Mesendoderm (in vitro differentiated cells): ENCODE results near the gene PI16.

Experiments used
- DNase-seq: peaks from one replicate; pipeline ENCODE4 v3.0.0; 2013
- H2AK5ac ChIP-seq: 2 replicates; pipeline ENCODE4 v1.6.1; 2013; ENCODE audit warnings: low read length, inconsistent platforms
- H2BK120ac ChIP-seq: 2 replicates; pipeline ENCODE4 v1.6.1; 2013; ENCODE audit warnings: low read depth, mild to moderate bottlenecking, low read length, moderate library complexity, mixed read lengths
- H2BK15ac ChIP-seq: replicated peaks from 2 replicates; pipeline ENCODE4 v1.6.1; 2013; ENCODE audit warnings: low read depth, mild to moderate bottlenecking, moderate library complexity
- H2BK5ac ChIP-seq: 2 replicates; pipeline ENCODE4 v1.6.1; 2013; ENCODE audit warnings: low read length, inconsistent platforms
- H3K18ac ChIP-seq: 2 replicates; pipeline ENCODE4 v1.6.1; 2013; ENCODE audit warnings: mild to moderate bottlenecking, low read length, mixed read lengths
- H3K23ac ChIP-seq: one replicate; pipeline ENCODE4 v1.6.1; 2013; ENCODE audit warnings: low read length
- H3K27ac ChIP-seq: 2 replicates; pipeline ENCODE4 v1.5.1; 2013; ENCODE audit warnings: low read depth, mild to moderate bottlenecking, inconsistent platforms, low read length, moderate library complexity
- H3K27me3 ChIP-seq: 2 replicates; pipeline ENCODE4 v1.6.1; 2013; ENCODE audit warnings: low read length, control low read depth, mild to moderate bottlenecking, inconsistent platforms; ENCODE audit not compliant: insufficient read depth, poor library complexity
- H3K36me3 ChIP-seq: 2 replicates; pipeline ENCODE4 v1.6.1; 2013; ENCODE audit warnings: low read length, inconsistent platforms; ENCODE audit not compliant: control insufficient read depth, insufficient read depth
- H3K4ac ChIP-seq: one replicate; pipeline ENCODE4 v1.6.1; 2013; ENCODE audit warnings: low read depth, mild to moderate bottlenecking, low read length, moderate library complexity
- H3K4me1 ChIP-seq: 2 replicates; pipeline ENCODE4 v1.6.1; 2013; ENCODE audit warnings: low read depth, low read length, inconsistent platforms; ENCODE audit not compliant: control insufficient read depth
- H3K4me2 ChIP-seq: 2 replicates; pipeline ENCODE4 v1.6.1; 2013; ENCODE audit warnings: low read length
- H3K4me3 ChIP-seq: 2 replicates; pipeline ENCODE4 v1.5.1; 2013; ENCODE audit warnings: mild to moderate bottlenecking, low read length
- H3K56ac ChIP-seq: one replicate; pipeline ENCODE4 v1.6.1; 2013; ENCODE audit warnings: low read length
- H3K79me1 ChIP-seq: 2 replicates; pipeline ENCODE4 v1.6.1; 2013; ENCODE audit warnings: low read length, inconsistent platforms
- H3K79me2 ChIP-seq: 2 replicates; pipeline ENCODE4 v1.6.1; 2013; ENCODE audit warnings: mild to moderate bottlenecking, low read length; ENCODE audit not compliant: control insufficient read depth, insufficient read depth
- H3K9ac ChIP-seq: 2 replicates; pipeline ENCODE4 v1.6.1; 2013; ENCODE audit warnings: low read length, inconsistent platforms
- H4K5ac ChIP-seq: one replicate; pipeline ENCODE4 v1.6.1; 2013; ENCODE audit warnings: low read length
- H4K8ac ChIP-seq: one replicate; pipeline ENCODE4 v1.6.1; 2013; ENCODE audit warnings: low read depth, mild to moderate bottlenecking, control low read depth, low read length, moderate library complexity
- WGBS: extraction: QIAGEN DNeasy Blood & Tissue Kit; methylation state at CpG from one replicate; pipeline ENCODE4 v1.1.7; 2013; ENCODE audit warnings: low lambda C conversion rate, missing lambda C conversion rate; ENCODE audit not compliant: insufficient coverage; ENCODE audit errors: extremely low coverage; 5-methylcytosine and 5-hydroxymethylcytosine counted together

PI16 gene

DNA sequence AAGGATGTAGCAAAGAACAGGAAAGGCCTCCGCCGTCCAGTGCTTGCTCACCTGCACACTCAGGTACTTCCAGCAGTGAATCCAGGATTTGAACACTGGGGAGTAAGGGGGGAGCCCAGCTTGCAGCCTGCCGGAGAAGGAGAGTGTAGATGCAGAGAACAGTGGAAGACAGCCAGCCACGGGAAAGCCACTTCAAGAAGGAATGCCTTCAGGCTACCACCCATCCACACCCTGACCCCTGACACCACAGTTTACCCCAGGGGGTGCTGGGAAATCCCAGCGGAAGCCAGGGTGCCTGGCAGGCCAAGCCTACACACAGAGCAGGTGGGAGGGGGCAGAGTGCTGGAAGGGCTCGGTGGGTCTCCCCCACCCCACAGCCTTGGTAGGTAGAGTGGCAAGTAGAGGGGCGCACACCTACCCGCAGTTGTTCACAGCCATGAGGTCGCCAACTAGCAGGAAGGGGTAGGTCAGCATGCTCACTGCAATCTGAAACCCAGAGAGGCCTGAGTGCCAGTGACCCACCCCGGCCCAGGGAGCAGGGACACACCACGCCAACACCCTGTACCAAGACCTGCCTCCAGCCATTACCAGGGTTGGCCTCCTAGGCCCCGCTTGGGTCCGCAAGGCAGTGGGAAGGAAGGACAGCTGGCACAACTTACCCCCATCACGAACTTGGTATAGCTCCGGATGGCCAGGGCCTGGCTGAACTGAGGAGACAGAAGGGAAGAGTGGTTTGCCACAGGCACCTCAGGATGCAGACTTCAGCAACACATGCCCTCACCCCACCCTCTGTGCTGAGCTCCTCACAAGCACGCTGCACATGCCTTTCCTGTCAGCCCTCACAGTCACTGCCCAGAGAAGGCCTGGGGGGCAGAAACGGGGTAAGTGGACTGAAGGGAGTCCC is 15.7 kb downstream of the PI16 start:
- Histone ChIP-seq H3K27me3 (no peaks in the 10 kb centered on the region), H2BK5ac (no peak overlapping the region), H3K4me1 (no peaks in the 10 kb centered on the region), H3K18ac (no peak overlapping the region), H4K5ac (no peak overlapping the region), H3K36me3 (peaks cover 48% of the 10 kb centered on the region), H3K4ac (no peak overlapping the region), H3K4me3 (no peak overlapping the region), H3K79me2 (no peaks in the 10 kb centered on the region), H2BK120ac (no peak overlapping the region), H3K27ac (no peak overlapping the region), H4K8ac (no peak overlapping the region), H3K79me1 (no peaks in the 10 kb centered on the region), H3K9ac (no peak overlapping the region), H3K23ac (no peak overlapping the region), H2BK15ac (no peak overlapping the region), H3K4me2 (no peak overlapping the region), H3K56ac (no peak overlapping the region), H2AK5ac (no peak overlapping the region)
- DNase-seq = no peak
- no CpG with 5 or more reads among the region's 17 CpGs for WGBS

DNA sequence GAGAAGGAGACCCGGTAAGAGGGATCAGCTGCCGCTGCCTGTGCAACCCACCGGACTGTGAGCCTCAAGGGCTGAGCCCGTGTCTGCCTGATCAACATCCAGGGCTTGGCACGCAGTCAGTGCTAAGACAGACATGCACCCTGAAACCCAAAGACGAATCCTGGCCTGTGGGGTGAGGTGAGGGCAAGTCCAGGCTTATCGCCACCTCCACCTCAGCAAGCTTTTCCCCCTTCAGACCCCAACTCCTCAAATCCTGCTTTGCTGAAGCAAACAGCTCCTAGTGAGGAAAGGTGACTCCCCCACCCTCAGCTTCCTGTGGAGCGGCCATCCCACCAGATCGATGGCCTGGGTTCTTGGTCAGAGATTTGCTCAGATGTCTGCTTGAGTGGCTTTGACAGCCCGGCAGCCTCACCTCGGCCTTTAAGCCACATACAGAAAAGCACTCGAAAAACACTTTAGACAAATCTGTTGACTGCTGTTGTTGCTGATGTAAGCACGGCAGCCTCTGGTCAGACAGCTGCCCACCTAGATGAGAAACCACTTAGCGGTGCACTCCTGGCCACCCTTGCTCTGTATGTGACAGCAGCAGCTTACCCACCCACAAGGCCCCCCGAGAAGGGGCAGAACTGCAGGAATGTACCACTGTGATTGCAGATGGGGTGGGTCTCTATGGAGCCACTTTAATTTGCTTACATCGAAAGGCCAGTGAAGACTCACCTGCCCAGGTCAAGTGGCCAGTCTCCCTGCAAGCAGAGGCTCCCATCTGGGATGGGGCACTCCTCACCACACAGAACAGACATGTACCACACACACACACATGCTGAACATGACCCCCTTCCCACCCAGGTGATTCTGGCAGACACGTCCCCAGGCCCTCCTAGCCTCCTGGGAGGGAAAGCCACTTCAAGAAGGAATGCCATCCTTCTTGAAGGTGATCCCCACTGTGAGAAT is 16.6 kb downstream of the PI16 start:
- no peak for DNase-seq
- Histone ChIP-seq H2BK5ac (no peak overlapping the region), H3K9ac (no peak overlapping the region), H3K79me1 (no peaks in the 10 kb centered on the region), H3K79me2 (no peaks in the 10 kb centered on the region), H3K36me3 (peaks cover 57% of the 10 kb centered on the region), H3K4ac (no peak overlapping the region), H4K5ac (no peak overlapping the region), H3K18ac (no peak overlapping the region), H3K56ac (no peak overlapping the region), H3K4me2 (no peak overlapping the region), H2AK5ac (no peak overlapping the region), H2BK120ac (no peak overlapping the region), H3K27ac (no peak overlapping the region), H4K8ac (no peak overlapping the region), H3K4me3 (no peak overlapping the region), H2BK15ac (no peak overlapping the region), H3K27me3 (no peaks in the 10 kb centered on the region), H3K23ac (no peak overlapping the region), H3K4me1 (no peaks in the 10 kb centered on the region)
- no CpG with 5 or more reads among the region's 17 CpGs for WGBS

DNA sequence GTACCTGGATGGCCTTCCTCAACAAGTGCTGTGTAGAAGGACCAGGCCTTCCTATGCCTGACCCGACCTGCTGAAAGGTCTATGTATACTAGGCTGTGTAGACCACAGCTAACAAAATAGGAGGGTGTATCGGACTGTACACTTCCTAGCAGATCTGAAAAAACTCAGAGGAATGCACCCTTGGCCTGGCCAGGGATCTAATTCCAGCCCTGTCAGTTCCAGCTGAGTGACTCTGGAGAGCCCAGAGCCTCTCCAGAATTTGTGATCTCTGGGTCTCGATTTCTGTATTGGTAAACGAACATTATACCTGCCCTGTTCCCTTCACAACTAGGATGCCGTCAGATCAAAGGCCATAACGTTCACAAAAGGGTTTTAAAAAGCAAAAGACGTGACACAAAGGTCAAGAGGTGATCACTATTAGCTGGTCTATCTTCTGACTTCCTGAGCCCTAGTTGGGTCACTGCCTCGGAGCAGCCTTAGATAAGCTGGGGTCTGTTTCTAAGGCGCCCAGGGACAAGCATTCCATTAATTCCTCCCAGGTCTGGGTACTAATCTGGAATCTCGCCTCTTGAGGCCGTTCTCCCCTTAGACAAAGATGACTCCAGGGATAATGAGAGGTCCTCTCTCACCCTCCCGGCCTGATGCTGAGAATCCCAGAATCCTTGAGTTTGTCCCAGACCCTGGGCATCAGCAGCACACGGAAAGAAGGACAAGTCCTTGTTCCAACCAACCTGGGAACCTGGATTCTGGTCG is 17.6 kb downstream of the PI16 start:
- H2AK5ac ChIP-seq = no peak overlapping the region
- no peak overlapping the region for H2BK120ac ChIP-seq
- H3K27me3 ChIP-seq = no peaks in the 10 kb centered on the region
- H3K23ac ChIP-seq = no peak overlapping the region
- H3K4ac ChIP-seq = no peak overlapping the region
- H3K9ac ChIP-seq = no peak overlapping the region
- H3K4me1 ChIP-seq = no peaks in the 10 kb centered on the region
- no peak overlapping the region for H3K4me2 ChIP-seq
- H4K8ac ChIP-seq = no peak overlapping the region
- no peak overlapping the region for H3K56ac ChIP-seq
- H3K18ac ChIP-seq = no peak overlapping the region
- H3K79me1 ChIP-seq = peaks cover 3% of the 10 kb centered on the region
- H3K79me2 ChIP-seq = no peaks in the 10 kb centered on the region
- DNase-seq = no peak
- WGBS = no CpG with 5 or more reads among the region's 14 CpGs
- H3K4me3 ChIP-seq = no peak overlapping the region
- H3K36me3 ChIP-seq = peaks cover 62% of the 10 kb centered on the region
- H2BK15ac ChIP-seq = no peak overlapping the region
- H3K27ac ChIP-seq = no peak overlapping the region
- no peak overlapping the region for H2BK5ac ChIP-seq
- H4K5ac ChIP-seq = no peak overlapping the region

DNA sequence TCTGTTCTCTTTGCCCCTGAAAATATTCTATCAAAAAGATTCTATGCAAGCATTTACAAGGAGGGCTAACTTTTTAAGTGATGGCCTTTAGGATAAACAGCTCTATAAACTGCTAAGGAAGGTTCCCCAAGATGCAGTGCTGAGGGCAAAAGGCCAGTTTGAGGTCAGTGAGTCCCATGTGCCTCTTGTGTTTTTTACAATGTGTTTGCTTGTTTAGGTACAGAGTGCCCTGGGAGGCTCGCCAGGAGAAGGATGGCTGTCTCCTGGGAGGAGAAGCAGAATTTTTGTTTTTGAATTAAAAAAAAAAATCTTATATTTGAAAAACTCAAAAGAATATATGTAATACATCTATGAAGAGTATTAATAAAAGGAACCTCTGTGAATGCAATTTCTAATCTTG is 18.7 kb downstream of the PI16 start:
- Histone ChIP-seq H3K79me2 (no peaks in the 10 kb centered on the region), H2AK5ac (no peak overlapping the region), H3K4me1 (no peaks in the 10 kb centered on the region), H3K79me1 (peaks cover 8% of the 10 kb centered on the region), H3K56ac (no peak overlapping the region), H3K18ac (no peak overlapping the region), H4K8ac (no peak overlapping the region), H4K5ac (no peak overlapping the region), H3K23ac (no peak overlapping the region), H3K4me3 (no peak overlapping the region), H3K27me3 (no peaks in the 10 kb centered on the region), H3K4ac (no peak overlapping the region), H3K36me3 (peaks cover 64% of the 10 kb centered on the region), H3K27ac (no peak overlapping the region), H2BK5ac (no peak overlapping the region), H3K4me2 (no peak overlapping the region), H2BK120ac (no peak overlapping the region), H2BK15ac (no peak overlapping the region), H3K9ac (no peak overlapping the region)
- DNase-seq = no peak
- WGBS = no CpG with 5 or more reads among the region's 1 CpG

DNA sequence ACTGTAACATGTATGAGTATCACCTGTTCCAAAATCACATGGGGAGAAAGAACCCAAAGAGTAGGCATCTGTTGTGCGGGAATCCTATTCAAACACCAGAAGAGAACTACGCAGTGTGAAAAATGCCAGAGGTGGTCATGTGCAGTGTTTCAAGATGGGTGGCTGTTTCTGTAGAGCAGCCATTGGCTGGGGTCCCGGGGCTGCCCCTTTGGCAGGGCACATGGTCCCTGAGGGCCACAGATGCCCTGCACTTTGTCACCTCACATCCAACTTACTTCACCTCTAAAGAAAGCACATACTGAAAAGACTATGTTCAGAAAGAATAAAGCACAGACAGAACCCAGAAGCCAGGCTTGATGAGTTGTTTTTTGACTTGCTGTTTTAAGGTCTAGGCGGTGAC is 19.1 kb downstream of the PI16 start:
- H3K9ac ChIP-seq = no peak overlapping the region
- H3K4me1 ChIP-seq = no peaks in the 10 kb centered on the region
- no peak for DNase-seq
- H3K4me2 ChIP-seq = no peak overlapping the region
- no peak overlapping the region for H3K18ac ChIP-seq
- peaks cover 2% of the 10 kb centered on the region for H3K79me2 ChIP-seq
- no peak overlapping the region for H3K4me3 ChIP-seq
- H2BK15ac ChIP-seq = no peak overlapping the region
- H3K56ac ChIP-seq = no peak overlapping the region
- no peak overlapping the region for H4K5ac ChIP-seq
- no peak overlapping the region for H3K27ac ChIP-seq
- H2AK5ac ChIP-seq = no peak overlapping the region
- H4K8ac ChIP-seq = no peak overlapping the region
- H3K36me3 ChIP-seq = peaks cover 63% of the 10 kb centered on the region
- H3K4ac ChIP-seq = no peak overlapping the region
- no peaks in the 10 kb centered on the region for H3K27me3 ChIP-seq
- H3K79me1 ChIP-seq = peaks cover 11% of the 10 kb centered on the region
- no peak overlapping the region for H2BK5ac ChIP-seq
- H3K23ac ChIP-seq = no peak overlapping the region
- no peak overlapping the region for H2BK120ac ChIP-seq
- WGBS = no CpG with 5 or more reads among the region's 4 CpGs
